Activated T-cell treated with anti-CD3 and anti-CD28 coated beads, Interleukin-2, amount 50 U/mL, for 4 hours (primary cell): ENCODE results near the gene SUPT3H. TPM values are rescaled to one million over a fixed set of nuclear protein-coding genes. Genes with fewer than 3 reads are reported as not detected.

Source experiments
- ATAC-seq, 2 donors: fragments of 200-7000 bp; cut with Tn5 transposase; one replicate each; pipeline ENCODE4 v1.10.0; 2021
- DNase-seq: peaks from one replicate; pipeline ENCODE4 v3.0.0-alpha.2; 2020
- H3K27me3 Mint-ChIP-seq: one replicate; pipeline ENCODE4 v1.8.0; 2021; ENCODE audit warnings: low read depth, mixed read lengths
- H3K36me3 Mint-ChIP-seq: one replicate; pipeline ENCODE4 v1.8.0; 2022; ENCODE audit warnings: mixed read lengths; ENCODE audit not compliant: insufficient read depth
- H3K4me1 Mint-ChIP-seq: one replicate; pipeline ENCODE4 v1.8.0; 2021; ENCODE audit warnings: low read depth, mixed read lengths
- H3K4me3 Mint-ChIP-seq: one replicate; pipeline ENCODE4 v1.8.0; 2021; ENCODE audit warnings: mild to moderate bottlenecking, moderate library complexity, mixed read lengths
- H3K9me3 Mint-ChIP-seq: one replicate; pipeline ENCODE4 v1.8.0; 2021; ENCODE audit warnings: mixed read lengths
- total RNA-seq, 3 donors: library from RNA; stranded (reverse); gene quantifications; one replicate each; pipeline ENCODE4 v1.2.1, GENCODE V29; 2021

The SUPT3H gene
- total RNA-seq, 3 donors from 2014 or later: 14.1 to 15.7 (median 15.7) TPM

DNA sequence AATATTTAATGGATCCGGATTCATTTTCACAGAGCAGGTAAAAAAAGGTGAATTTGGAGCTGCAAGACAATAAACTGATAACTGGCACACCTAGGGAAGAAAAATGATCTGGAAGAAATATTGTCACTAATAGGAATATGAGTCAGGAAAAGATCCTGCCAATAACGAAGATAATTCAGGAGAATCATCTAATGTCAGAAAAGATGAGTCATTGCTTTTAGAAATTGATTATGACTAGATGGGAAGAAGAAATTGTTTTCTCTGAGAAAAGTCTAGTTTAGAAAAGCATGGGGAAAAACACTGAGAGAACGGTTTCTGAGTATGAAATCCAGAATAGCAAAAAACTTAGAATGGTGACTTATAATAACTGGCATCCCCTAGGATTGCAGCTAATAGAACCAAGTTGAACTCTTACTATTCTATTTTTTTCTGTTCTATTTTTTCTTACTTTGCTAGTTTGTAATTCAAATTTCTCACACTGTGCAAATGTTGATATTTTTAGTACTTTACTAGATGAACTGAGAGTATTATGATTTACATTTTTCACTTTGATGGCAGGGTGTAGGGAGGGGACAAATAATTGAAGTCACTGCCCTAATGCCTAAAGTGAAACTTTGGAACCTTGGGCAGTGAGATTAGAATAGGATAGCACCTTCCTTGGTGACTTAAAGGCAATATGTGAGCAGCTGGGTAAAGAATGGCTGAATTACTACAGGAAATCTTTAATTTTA, 38.2 kb upstream of the SUPT3H start:
- H3K9me3 Mint-ChIP-seq: no peaks in the 10 kb centered on the region
- peaks cover 31% of the 10 kb centered on the region for H3K4me1 Mint-ChIP-seq
- no peaks in the 10 kb centered on the region for H3K36me3 Mint-ChIP-seq
- no peak overlapping the region for H3K4me3 Mint-ChIP-seq
- ATAC-seq (no peak), DNase-seq (no peak)
- H3K27me3 Mint-ChIP-seq: peaks cover 21% of the 10 kb centered on the region

DNA sequence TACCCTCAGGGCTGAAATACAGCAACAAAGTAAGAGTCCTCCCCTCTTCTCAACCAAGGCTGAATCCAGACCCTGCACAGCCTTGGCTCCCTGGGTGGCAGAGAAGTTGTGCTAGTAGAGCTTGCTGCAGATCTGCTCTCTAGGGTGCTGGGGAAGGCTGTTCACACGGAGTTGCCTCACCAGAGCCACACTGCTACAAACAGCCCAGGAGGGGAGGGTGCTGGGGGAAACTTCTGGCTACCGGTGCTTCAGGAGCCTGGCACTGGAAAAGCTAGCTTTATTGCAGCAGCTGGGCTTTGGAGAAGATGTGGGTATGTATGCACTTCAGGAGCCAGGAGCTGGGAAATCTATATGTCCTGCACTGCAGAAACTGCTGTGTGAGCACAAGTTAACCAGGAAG, 37.6 kb upstream of the SUPT3H start:
- no peaks in the 10 kb centered on the region for H3K36me3 Mint-ChIP-seq
- H3K9me3 Mint-ChIP-seq: no peaks in the 10 kb centered on the region
- DNase-seq (no peak), ATAC-seq (no peak)
- peaks cover 25% of the 10 kb centered on the region for H3K4me1 Mint-ChIP-seq
- no peak overlapping the region for H3K4me3 Mint-ChIP-seq
- H3K27me3 Mint-ChIP-seq: peaks cover 18% of the 10 kb centered on the region

DNA sequence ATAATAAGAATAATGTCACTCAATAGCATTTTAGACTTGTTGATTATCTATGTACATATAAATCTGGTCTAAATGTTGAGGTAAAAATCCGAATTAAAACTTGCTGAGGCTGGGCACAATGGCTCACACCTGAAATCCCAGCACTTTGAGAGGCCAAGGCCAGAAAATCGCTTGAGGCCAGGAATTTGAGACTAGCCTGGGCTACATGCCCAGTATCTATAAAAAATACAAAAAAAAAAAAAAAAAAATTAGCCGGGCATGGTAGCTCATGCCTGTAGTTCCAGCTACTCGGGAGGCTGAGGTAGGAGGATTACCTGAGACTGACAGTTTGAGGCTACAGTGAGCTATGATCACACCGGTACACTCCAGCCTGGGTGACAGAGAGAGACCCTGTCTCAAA, 34.2 kb upstream of the SUPT3H start:
- ATAC-seq: no peak
- Mint-ChIP-seq H3K36me3 (peaks cover 2% of the 10 kb centered on the region), H3K27me3 (peaks cover 7% of the 10 kb centered on the region), H3K4me3 (no peak overlapping the region), H3K9me3 (no peaks in the 10 kb centered on the region), H3K4me1 (peaks cover 19% of the 10 kb centered on the region)
- no peak for DNase-seq

DNA sequence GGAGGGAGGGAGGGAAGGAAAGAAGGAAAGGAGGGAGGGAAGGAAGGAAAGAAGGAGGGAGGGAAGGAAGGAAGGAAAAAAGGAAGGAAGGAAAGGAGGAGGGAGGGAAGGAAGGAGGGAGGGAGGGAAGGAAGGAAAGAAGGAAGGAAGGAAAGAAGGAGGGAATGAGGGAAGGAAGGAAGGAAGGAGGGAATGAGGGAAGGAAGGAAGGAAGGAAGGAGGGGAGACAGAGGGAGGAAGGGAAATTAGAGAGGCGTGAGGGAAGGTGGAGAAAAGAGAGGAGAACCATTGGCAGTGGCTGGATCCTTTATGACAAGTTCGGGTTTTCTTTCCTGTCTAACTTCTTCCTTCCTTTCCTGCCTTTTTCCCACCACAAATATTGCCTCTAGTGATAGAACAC, 22.3 kb upstream of the SUPT3H start:
- DNase-seq (no peak), ATAC-seq (no peak)
- Mint-ChIP-seq H3K27me3 (peaks cover 3% of the 10 kb centered on the region), H3K4me1 (peaks cover 4% of the 10 kb centered on the region), H3K9me3 (no peaks in the 10 kb centered on the region), H3K36me3 (no peaks in the 10 kb centered on the region), H3K4me3 (no peak overlapping the region)

DNA sequence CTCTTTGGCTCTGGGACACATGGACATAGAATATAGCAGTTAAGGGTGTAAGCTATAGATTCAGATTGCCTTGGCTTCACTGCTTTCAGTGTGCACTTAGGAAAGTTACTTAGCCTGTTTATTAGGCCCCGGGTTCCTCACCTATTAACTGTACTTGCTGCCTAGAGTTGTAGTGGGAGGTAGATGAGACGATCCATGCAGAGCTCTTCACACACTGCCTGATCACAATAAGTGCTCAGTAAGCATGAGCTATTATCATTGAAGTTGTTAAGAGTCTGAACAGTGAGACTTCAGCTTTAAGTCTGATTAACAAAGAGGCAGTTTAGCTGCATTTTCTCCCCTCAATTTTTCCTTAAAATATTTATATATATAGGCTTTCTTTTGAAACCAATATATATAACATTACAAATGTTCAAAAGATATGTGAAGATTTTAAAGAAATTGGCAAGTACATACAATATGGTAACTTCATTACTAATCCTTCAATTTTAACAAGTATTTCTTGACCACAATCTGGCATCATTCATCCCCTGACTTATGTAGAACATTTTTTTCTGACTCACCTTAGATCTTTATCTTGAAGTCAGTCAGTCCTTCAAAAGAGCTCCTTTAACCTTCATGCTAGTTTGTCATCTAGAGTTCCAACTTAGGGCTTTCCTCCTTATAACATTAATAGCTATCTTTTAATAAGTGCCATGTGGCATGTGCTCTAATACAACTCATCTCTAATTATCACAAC, 20.5 kb upstream of the SUPT3H start:
- Mint-ChIP-seq H3K27me3 (peaks cover 3% of the 10 kb centered on the region), H3K4me3 (no peak overlapping the region), H3K9me3 (no peaks in the 10 kb centered on the region), H3K4me1 (peaks cover 4% of the 10 kb centered on the region), H3K36me3 (no peaks in the 10 kb centered on the region)
- ATAC-seq (peak; percentile 77 to 83), DNase-seq (no peak)

DNA sequence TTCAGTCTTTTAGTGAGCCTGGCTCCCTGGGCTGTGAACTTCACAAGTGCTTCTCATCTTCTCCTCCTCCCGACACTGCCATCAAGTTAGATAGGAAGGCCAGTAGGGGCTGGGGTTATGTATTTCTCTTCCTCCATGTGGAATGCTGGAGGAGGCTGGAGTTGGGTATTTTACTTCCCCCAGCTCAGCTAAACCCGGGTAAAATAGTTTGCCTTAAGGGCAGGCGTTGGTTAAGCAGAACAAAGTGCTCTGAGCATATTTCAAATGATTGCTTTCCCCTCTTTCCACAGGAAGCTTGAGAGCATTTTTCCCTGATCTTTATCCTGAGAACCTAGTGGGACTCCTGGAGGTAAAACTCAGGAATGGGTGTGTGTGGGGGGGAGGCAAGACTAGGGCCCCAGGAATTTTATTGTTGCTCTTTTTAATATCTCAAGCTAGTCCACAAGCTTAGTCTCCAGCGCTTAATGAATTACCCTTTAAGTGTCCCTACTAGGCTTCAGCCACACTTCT, 16.9 kb upstream of the SUPT3H start:
- no peak for DNase-seq
- no peak overlapping the region for H3K4me3 Mint-ChIP-seq
- H3K4me1 Mint-ChIP-seq: peaks cover 4% of the 10 kb centered on the region
- H3K27me3 Mint-ChIP-seq: no peaks in the 10 kb centered on the region
- no peaks in the 10 kb centered on the region for H3K36me3 Mint-ChIP-seq
- no peak for ATAC-seq
- H3K9me3 Mint-ChIP-seq: peaks cover 8% of the 10 kb centered on the region

DNA sequence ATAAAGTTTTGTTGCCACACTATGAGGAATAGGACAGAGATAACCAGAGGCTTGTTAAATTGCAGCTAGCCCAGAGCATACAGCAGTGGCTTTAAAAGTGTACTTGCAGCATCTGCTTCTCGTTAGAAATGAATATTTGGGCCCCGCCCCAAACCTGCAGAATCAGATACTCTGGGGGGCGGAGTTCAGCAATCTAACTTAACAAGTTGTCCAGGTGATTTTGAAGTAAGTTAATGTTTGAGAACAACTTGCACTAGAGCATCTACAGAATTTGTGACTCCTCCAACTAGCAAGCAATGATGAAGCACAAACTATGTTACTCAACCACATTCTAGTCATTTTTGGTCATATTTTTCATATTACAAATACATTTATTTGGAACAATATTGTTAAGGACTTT, 10.6 kb upstream of the SUPT3H start:
- Mint-ChIP-seq H3K4me3 (no peak overlapping the region), H3K4me1 (no peaks in the 10 kb centered on the region), H3K27me3 (no peaks in the 10 kb centered on the region), H3K36me3 (no peaks in the 10 kb centered on the region), H3K9me3 (peaks cover 8% of the 10 kb centered on the region)
- no peak for DNase-seq
- no peak for ATAC-seq

DNA sequence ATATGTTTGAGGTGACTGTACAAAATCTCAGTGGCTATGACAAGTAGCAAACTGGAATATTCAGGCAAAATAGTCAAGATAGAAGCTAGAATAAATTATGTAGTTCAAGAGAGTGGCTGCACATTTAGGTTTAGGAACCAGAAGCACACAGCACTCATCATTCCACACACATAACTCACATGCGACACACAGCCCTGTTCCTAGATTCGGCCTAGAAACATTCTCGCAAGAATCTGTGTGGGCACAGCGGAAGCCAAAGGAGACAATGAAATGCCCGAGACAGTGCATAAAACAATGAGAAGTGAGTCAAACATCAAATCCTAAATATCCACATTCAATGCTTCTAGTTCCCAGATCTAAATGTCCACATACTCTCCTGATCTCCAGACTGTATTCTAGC, 9.5 kb upstream of the SUPT3H start:
- no peaks in the 10 kb centered on the region for H3K36me3 Mint-ChIP-seq
- H3K9me3 Mint-ChIP-seq: peaks cover 3% of the 10 kb centered on the region
- ATAC-seq: no peak
- no peaks in the 10 kb centered on the region for H3K27me3 Mint-ChIP-seq
- no peaks in the 10 kb centered on the region for H3K4me1 Mint-ChIP-seq
- DNase-seq: no peak
- no peak overlapping the region for H3K4me3 Mint-ChIP-seq

DNA sequence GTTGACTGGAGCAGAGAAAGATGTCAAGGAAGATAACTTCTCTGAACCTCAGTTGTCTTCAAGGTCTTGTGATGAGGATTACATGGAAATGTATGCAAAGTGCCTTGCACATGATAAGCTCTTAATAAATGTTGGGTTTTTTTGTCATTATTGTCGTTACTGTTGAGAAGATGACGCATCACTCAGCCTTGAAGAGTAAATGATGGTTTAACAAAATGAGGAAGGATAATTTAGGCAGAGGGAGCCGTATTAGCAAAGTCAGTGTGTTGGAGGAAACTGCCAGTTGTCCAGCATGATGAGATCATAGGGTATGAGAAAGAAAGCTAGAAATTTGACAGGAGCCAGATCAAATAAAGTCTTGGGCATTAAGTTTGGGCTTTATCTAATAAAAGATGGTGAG, 8.8 kb upstream of the SUPT3H start:
- no peaks in the 10 kb centered on the region for H3K36me3 Mint-ChIP-seq

DNA sequence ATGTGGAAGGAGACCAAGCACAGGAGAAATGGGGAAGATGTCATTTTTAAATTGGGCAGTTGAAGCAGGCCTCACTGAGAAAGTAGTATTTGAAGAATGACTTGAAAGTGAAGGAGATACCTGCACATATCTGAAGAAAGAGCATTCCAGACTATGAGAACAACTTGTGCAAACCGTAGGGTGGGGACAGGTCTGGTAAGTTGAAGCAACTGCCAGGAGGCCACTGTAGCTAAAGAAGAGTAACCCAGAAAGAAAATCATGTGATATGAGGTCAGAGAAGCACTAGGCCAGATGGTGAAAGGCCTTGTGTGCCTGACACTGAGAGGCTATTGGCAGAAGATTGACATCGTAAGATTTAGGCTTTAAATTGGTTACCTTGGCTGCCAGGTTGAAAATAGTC, 4.7 kb upstream of the SUPT3H start:
- H3K4me3 Mint-ChIP-seq: no peak overlapping the region
- no peaks in the 10 kb centered on the region for H3K9me3 Mint-ChIP-seq
- peaks cover 8% of the 10 kb centered on the region for H3K4me1 Mint-ChIP-seq
- H3K27me3 Mint-ChIP-seq: no peaks in the 10 kb centered on the region
- no peak for DNase-seq
- H3K36me3 Mint-ChIP-seq: no peaks in the 10 kb centered on the region
- no peak for ATAC-seq

More for the DNA sequence above, 8.8 kb upstream of the SUPT3H start:
- ATAC-seq (no peak), DNase-seq (no peak)
- Mint-ChIP-seq H3K4me1 (no peaks in the 10 kb centered on the region), H3K4me3 (no peak overlapping the region), H3K27me3 (no peaks in the 10 kb centered on the region), H3K9me3 (peaks cover 1% of the 10 kb centered on the region)

DNA sequence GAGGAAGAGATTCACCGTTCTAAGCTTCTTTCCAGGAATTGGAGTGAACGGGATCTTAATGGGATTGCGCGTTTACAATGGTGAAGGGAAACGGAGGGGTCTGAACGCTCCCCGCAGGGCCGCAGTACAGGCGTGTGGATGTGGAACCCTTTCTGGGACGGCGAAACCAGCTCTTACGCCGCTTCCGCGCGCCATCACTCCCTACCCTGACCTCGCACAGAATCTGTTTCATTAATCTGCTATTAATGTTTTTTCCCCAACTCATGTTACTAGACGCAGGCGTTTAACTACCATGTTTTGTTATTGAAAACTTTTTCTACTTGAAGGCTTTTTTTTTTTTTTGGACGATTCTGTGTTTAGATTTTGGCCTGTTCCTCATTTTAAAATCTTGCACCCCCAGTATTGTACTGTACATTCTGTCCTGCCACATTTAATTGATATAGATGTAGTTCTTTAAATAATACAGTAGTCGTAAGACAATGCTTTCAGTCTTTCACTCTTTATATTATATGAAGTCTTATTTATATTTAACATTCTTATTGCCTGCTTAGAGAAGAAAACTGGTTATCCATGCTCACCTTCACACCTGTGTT, 696 bp upstream of the SUPT3H start:
- Mint-ChIP-seq H3K27me3 (no peaks in the 10 kb centered on the region), H3K9me3 (no peaks in the 10 kb centered on the region), H3K4me3 (peak overlapping the region; percentile 97), H3K36me3 (no peaks in the 10 kb centered on the region), H3K4me1 (peaks cover 20% of the 10 kb centered on the region)
- no peak for DNase-seq
- ATAC-seq: peak in 1 of 2 donors; percentile 8

DNA sequence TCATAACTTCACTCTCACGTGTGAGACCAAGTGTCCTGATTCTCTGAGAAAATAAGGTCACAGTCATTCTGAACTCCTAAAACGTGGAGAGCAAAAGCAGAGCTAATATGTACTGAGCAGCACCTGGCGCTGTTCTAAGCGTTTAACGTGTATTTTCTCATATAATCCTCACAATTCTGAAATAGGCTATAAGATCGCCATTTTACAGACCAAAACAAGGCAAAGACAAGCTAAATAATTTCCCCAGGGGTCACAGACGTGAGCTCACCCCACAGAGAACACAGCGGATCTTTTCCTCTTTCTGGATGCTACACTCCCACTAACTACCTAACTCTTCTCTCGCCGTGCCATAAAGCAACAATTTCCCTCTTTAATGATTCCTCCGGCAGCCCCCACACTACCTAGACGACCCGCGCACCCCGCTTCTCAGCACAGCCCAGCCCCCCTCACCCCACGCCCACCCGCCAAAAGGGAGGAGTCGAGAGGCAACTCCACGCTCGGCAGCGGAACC, 636 bp downstream of the SUPT3H start:
- Mint-ChIP-seq H3K4me1 (peaks cover 23% of the 10 kb centered on the region), H3K36me3 (no peaks in the 10 kb centered on the region), H3K27me3 (no peaks in the 10 kb centered on the region), H3K4me3 (peak overlapping the region; percentile 97), H3K9me3 (no peaks in the 10 kb centered on the region)
- DNase-seq (peak; percentile 79), ATAC-seq (peak in 1 of 2 donors; percentile 0)

DNA sequence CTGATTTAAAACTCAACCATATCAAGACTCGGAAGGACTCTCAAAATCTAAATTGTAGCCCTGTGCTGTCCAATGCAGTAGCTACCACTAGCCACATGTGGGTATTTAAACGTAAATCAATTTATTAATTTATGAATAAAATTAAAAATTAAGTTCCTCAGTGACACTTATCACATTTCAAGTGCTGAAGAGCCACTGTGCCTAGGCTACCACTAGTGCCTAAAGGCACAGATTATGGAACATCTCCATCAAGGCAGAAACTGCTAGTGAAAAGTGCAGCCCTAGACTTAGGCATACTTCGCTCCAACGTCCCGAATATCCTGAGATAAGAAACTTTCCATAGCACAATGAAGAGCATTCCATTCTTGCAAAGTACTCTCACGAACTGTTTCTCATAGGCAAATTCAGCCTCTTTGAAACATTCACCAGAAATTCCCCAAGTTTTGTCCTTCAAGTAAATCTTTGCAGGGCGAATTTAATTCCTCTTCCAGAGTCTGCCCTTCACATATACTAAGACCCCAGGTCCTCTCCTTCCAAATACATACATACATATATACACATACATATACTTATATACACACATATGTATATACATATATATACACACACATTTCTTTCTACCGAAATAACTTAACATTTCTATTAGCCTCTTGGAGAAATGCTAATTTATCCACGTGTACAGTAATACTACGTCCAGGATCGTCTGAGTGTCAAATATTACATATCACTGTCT, 1.3 kb downstream of the SUPT3H start:
- Mint-ChIP-seq H3K36me3 (no peaks in the 10 kb centered on the region), H3K9me3 (no peaks in the 10 kb centered on the region), H3K27me3 (no peaks in the 10 kb centered on the region), H3K4me3 (peak overlapping the region; percentile 97), H3K4me1 (peaks cover 28% of the 10 kb centered on the region)
- DNase-seq (no peak), ATAC-seq (no peak)

DNA sequence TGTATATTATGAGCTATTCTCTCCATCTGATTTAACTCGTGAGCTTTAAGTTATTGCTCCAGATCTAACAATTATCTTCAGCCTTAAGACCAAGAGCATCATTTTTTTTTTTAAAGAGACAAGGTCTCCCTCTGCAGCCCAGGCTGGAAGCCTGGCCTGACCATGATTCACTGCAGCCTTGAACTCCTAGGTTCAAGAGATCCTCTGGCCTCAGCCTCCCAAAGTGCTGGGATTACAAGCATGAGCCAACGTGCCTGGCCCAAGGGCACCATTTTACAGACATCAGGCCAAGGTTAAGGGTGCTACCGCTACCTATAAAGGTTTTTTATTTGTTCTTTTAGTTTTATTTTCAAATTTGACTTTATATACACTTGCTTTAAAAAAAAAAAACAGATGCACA, 2.3 kb downstream of the SUPT3H start:
- Mint-ChIP-seq H3K4me3 (no peak overlapping the region), H3K9me3 (no peaks in the 10 kb centered on the region), H3K27me3 (no peaks in the 10 kb centered on the region), H3K4me1 (peaks cover 30% of the 10 kb centered on the region), H3K36me3 (no peaks in the 10 kb centered on the region)
- DNase-seq (no peak), ATAC-seq (no peak)
